IMR-90 (cell line): ENCODE data around the gene LAMB1. TPM values are rescaled to one million over a fixed set of nuclear protein-coding genes. Genes with fewer than 3 reads are reported as not detected.

Experiments used
- ATAC-seq: fragments of 200-7000 bp; cut with Tn5 transposase; 2 replicates; pipeline ENCODE4 v1.9.1; 2020; ENCODE audit warnings: low read depth, mild to moderate bottlenecking, moderate library complexity
- BruUV-seq: library from RNA; stranded (reverse); fragments of 400-500 nt; replicated peaks from 2 replicates; lab custom pipeline; 2021; lab: Mats Ljungman, UMichigan
- CTCF ChIA-PET: fragments of 300-600 bp; formaldehyde crosslinking; extraction: SDS; loops from one replicate; lab custom pipeline; 2021; ENCODE audit warnings: antibody characterized with exemption; lab: Yijun Ruan, JAX
- POLR2A ChIA-PET: fragments of 300-600 bp; sonication (Branson Sonifier 250); formaldehyde crosslinking; loops from one replicate; lab custom pipeline; 2022; ENCODE audit warnings: antibody characterized with exemption; ENCODE audit not compliant: unreplicated experiment; lab: Charles Lee
- DNase-seq: peaks from one replicate; pipeline ENCODE4 v3.0.0; 2013
- H2AFZ ChIP-seq: replicated peaks from 2 replicates; pipeline ENCODE3; 2013; ENCODE audit warnings: low read length, mild to moderate bottlenecking; ENCODE audit not compliant: poor library complexity
- H2AK5ac ChIP-seq: 2 replicates; pipeline ENCODE4 v1.6.1; 2013; ENCODE audit warnings: low read depth, low read length, inconsistent platforms
- H2AK9ac ChIP-seq: replicated peaks from 2 replicates; pipeline ENCODE3; 2013; ENCODE audit warnings: mild to moderate bottlenecking, low read depth, low read length, moderate library complexity; ENCODE audit not compliant: poor library complexity
- H2BK120ac ChIP-seq: 2 replicates; pipeline ENCODE4 v1.6.1; 2013; ENCODE audit warnings: low read depth, low read length, inconsistent platforms
- H2BK15ac ChIP-seq: 3 replicates; pipeline ENCODE4 v1.6.1; 2013; ENCODE audit warnings: low read depth, low read length, inconsistent platforms
- H2BK20ac ChIP-seq: 2 replicates; pipeline ENCODE4 v1.6.1; 2013; ENCODE audit warnings: low read depth, mild to moderate bottlenecking, inconsistent platforms, low read length, moderate library complexity
- H2BK5ac ChIP-seq: 2 replicates; pipeline ENCODE4 v1.6.1; 2013; ENCODE audit warnings: mild to moderate bottlenecking, low read depth, low read length, inconsistent platforms; ENCODE audit not compliant: poor library complexity, severe bottlenecking
- H3K14ac ChIP-seq: replicated peaks from 2 replicates; pipeline ENCODE4 v1.6.1; 2013; ENCODE audit warnings: low read depth, low read length, inconsistent platforms
- H3K18ac ChIP-seq: 2 replicates; pipeline ENCODE4 v1.6.1; 2013; ENCODE audit warnings: low read depth, low read length, control low read depth
- H3K23ac ChIP-seq: 2 replicates; pipeline ENCODE4 v1.6.1; 2013; ENCODE audit warnings: low read depth, low read length, inconsistent platforms
- H3K27ac ChIP-seq: 2 replicates; pipeline ENCODE4 v1.5.1; 2013; ENCODE audit warnings: mild to moderate bottlenecking, control low read depth, low read length; ENCODE audit not compliant: insufficient read depth
- H3K27me3 ChIP-seq: 2 replicates; pipeline ENCODE4 v1.6.1; 2013; ENCODE audit warnings: low read length; ENCODE audit not compliant: control insufficient read depth, insufficient read depth
- H3K36me3 ChIP-seq: 2 replicates; pipeline ENCODE4 v1.6.1; 2013; ENCODE audit warnings: low read length, mixed read lengths; ENCODE audit not compliant: control insufficient read depth, insufficient read depth
- H3K4ac ChIP-seq: 2 replicates; pipeline ENCODE4 v1.6.1; 2013; ENCODE audit warnings: low read depth, low read length, inconsistent platforms
- H3K4me1 ChIP-seq: 2 replicates; pipeline ENCODE4 v1.6.1; 2013; ENCODE audit warnings: low read length, mixed read lengths; ENCODE audit not compliant: control insufficient read depth, insufficient read depth
- H3K4me2 ChIP-seq: 2 replicates; pipeline ENCODE4 v1.6.1; 2013; ENCODE audit warnings: low read depth, mild to moderate bottlenecking, control low read depth, low read length, moderate library complexity
- H3K4me3 ChIP-seq: 2 replicates; pipeline ENCODE4 v1.5.1; 2013; ENCODE audit warnings: low read depth, mild to moderate bottlenecking, control low read depth, low read length, moderate library complexity; ENCODE audit not compliant: insufficient read depth
- H3K56ac ChIP-seq: 2 replicates; pipeline ENCODE4 v1.6.1; 2013; ENCODE audit warnings: low read length, inconsistent platforms; ENCODE audit not compliant: insufficient read depth; ENCODE audit errors: extremely low read depth
- H3K79me1 ChIP-seq, 2 experiments: 2 replicates each; pipeline ENCODE4 v1.6.1; 2013; ENCODE audit warnings: low read length in 2 of 2, inconsistent platforms in 1 of 2, low read depth in 1 of 2
- H3K9ac ChIP-seq: 2 replicates; pipeline ENCODE4 v1.6.1; 2013; ENCODE audit warnings: low read depth, low read length, control low read depth
- H3K9me1 ChIP-seq: 2 replicates; pipeline ENCODE4 v1.6.1; 2013; ENCODE audit warnings: low read length, inconsistent platforms; ENCODE audit not compliant: insufficient read depth
- H3K9me3 ChIP-seq: 2 replicates; pipeline ENCODE4 v1.6.1; 2013; ENCODE audit warnings: low read length; ENCODE audit not compliant: control insufficient read depth, insufficient read depth
- H4K20me1 ChIP-seq: 2 replicates; pipeline ENCODE4 v1.6.1; 2013; ENCODE audit warnings: low read length, inconsistent platforms; ENCODE audit not compliant: insufficient read depth
- H4K5ac ChIP-seq: 2 replicates; pipeline ENCODE4 v1.6.1; 2013; ENCODE audit warnings: mild to moderate bottlenecking, low read depth, low read length, control low read depth
- H4K8ac ChIP-seq, 2 experiments: 2 replicates each; pipeline ENCODE4 v1.6.1; 2013; ENCODE audit warnings: low read depth in 2 of 2, low read length in 2 of 2, control low read depth in 1 of 2, inconsistent platforms in 1 of 2
- H4K91ac ChIP-seq: 2 replicates; pipeline ENCODE4 v1.6.1; 2013; ENCODE audit warnings: low read depth, low read length, inconsistent platforms; ENCODE audit not compliant: insufficient read depth
- BHLHE40 ChIP-seq: fragments of 150-350 bp; IDR thresholded peaks from 2 replicates; pipeline ENCODE4 v1.6.1; 2016; ENCODE audit warnings: mild to moderate bottlenecking, low read depth, low read length
- CEBPB ChIP-seq: IDR thresholded peaks from 2 replicates; pipeline ENCODE4 v1.6.1; 2012; ENCODE audit warnings: low read depth, low read length, improper control_type of control experiment
- CHD1 ChIP-seq: IDR thresholded peaks from 2 replicates; pipeline ENCODE4 v1.6.1; 2012; ENCODE audit warnings: low read depth, low read length, improper control_type of control experiment
- CTCF ChIP-seq: conservative IDR thresholded peaks from 2 replicates; pipeline ENCODE4 v1.5.1; 2012; ENCODE audit warnings: mild to moderate bottlenecking, low read depth, low read length, improper control_type of control experiment
- ELK1 ChIP-seq: fragments of 150-350 bp; IDR thresholded peaks from 2 replicates; pipeline ENCODE4 v1.6.1; 2016; ENCODE audit warnings: low read depth, mild to moderate bottlenecking, low read length, moderate library complexity, borderline replicate concordance
- FOS ChIP-seq: fragments of 150-350 bp; IDR thresholded peaks from 2 replicates; pipeline ENCODE4 v1.6.1; 2016; ENCODE audit warnings: low read depth, low read length
- MAFK ChIP-seq: IDR thresholded peaks from 2 replicates; pipeline ENCODE4 v1.6.1; 2012; ENCODE audit warnings: low read depth, low read length, improper control_type of control experiment
- MAZ ChIP-seq: IDR thresholded peaks from 2 replicates; pipeline ENCODE4 v1.6.1; 2012; ENCODE audit warnings: low read depth, mild to moderate bottlenecking, low read length, improper control_type of control experiment, moderate library complexity, borderline replicate concordance
- MXI1 ChIP-seq: IDR thresholded peaks from 2 replicates; pipeline ENCODE4 v1.6.1; 2012; ENCODE audit warnings: low read depth, mild to moderate bottlenecking, low read length, moderate library complexity, borderline replicate concordance
- NFE2L2 ChIP-seq: fragments of 150-350 bp; IDR thresholded peaks from 2 replicates; pipeline ENCODE4 v1.6.1; 2016; ENCODE audit warnings: low read depth, mild to moderate bottlenecking, low read length
- POLR2A ChIP-seq: IDR thresholded peaks from 2 replicates; pipeline ENCODE4 v1.6.1; 2012; ENCODE audit warnings: mild to moderate bottlenecking, low read depth, low read length
- RAD21 ChIP-seq: IDR thresholded peaks from 2 replicates; pipeline ENCODE4 v1.6.1; 2012; ENCODE audit warnings: low read length, improper control_type of control experiment
- RCOR1 ChIP-seq: IDR thresholded peaks from 2 replicates; pipeline ENCODE4 v1.6.1; 2012; ENCODE audit warnings: mild to moderate bottlenecking, low read length, improper control_type of control experiment; ENCODE audit not compliant: insufficient replicate concordance
- RFX5 ChIP-seq: IDR thresholded peaks from 2 replicates; pipeline ENCODE4 v1.8.0; 2012; ENCODE audit warnings: low read depth, mild to moderate bottlenecking, low read length, moderate library complexity
- SMC3 ChIP-seq: fragments of 150-350 bp; IDR thresholded peaks from 2 replicates; pipeline ENCODE4 v1.6.1; 2016; ENCODE audit warnings: low read depth, mild to moderate bottlenecking, antibody characterized with exemption, low read length, moderate library complexity
- USF2 ChIP-seq: fragments of 150-350 bp; IDR thresholded peaks from 2 replicates; pipeline ENCODE4 v1.6.1; 2017; ENCODE audit warnings: mild to moderate bottlenecking, antibody characterized with exemption, low read length, low read depth
- WGBS, 2 experiments: methylation state at CpG; one replicate each; pipeline versions ENCODE4 v1.1.5 to v1.1.7; 2013; ENCODE audit warnings: missing lambda C conversion rate in 2 of 2; ENCODE audit not compliant: insufficient read length in 1 of 2; ENCODE audit errors: extremely low coverage in 2 of 2; 5-methylcytosine and 5-hydroxymethylcytosine counted together
- dilution Hi-C: fragments of 300-500 bp; cut with HindIII; formaldehyde crosslinking; loops from one replicate; pipeline ENCODE4 v1.14.3; 2018; ENCODE audit warnings: low sequenced_read_pairs; ENCODE audit not compliant: unreplicated experiment
- in situ Hi-C: fragments of 300-500 bp; cut with MboI; formaldehyde crosslinking; loops from 3 replicates; pipeline ENCODE4 v1.14.3; 2019; ENCODE audit warnings: low sequenced_read_pairs, inconsistent platforms, mixed read lengths
- intact Hi-C: fragments of 100-400 bp; cut with micrococcal nuclease; formaldehyde crosslinking; loops from 2 replicates; pipeline ENCODE4 v1.10.0; 2022
- polyA plus RNA-seq, 3 experiments: library from polyadenylated mRNA; depleted of rRNA; stranded (reverse); fragments of >200 nt; gene quantifications; 2 replicates each; pipeline ENCODE4 v1.2.3, GENCODE V29; 2012; ENCODE audit warnings: low replicate concordance in 1 of 3
- total RNA-seq: library from RNA; depleted of rRNA; stranded (reverse); fragments of >200 nt; gene quantifications from 2 replicates; pipeline ENCODE4 v1.2.3, GENCODE V29; 2012

Gene LAMB1
- total and polyA plus RNA-seq, 2 of the 4 experiments (the other 2 are of a cell fraction): 114 to 117 TPM

GRCh38 chr7:107909445-107909844, 93.5 kb downstream of the LAMB1 start:
- Histone ChIP-seq H3K27me3 (no peaks in the 10 kb centered on the region), H4K5ac (no peak overlapping the region), H3K9ac (no peak overlapping the region), H2BK15ac (no peak overlapping the region), H2BK20ac (no peak overlapping the region), H3K4me1 (no peaks in the 10 kb centered on the region), H3K9me3 (no peaks in the 10 kb centered on the region), H4K91ac (no peak overlapping the region), H3K18ac (no peak overlapping the region), H3K36me3 (peaks cover 15% of the 10 kb centered on the region), H2AK5ac (no peak overlapping the region), H2BK5ac (no peak overlapping the region), H3K56ac (no peak overlapping the region), H3K23ac (no peak overlapping the region), H3K14ac (no peak overlapping the region), H2AK9ac (no peak overlapping the region), H3K4me3 (no peak overlapping the region), H3K9me1 (no peaks in the 10 kb centered on the region; the same call in 1 of the 2 replicates), H3K4me2 (no peak overlapping the region), H4K20me1 (no peaks in the 10 kb centered on the region), H3K79me1 (peaks cover 9 to 15% of the 10 kb centered on the region in 2 experiments; a peak in 3 of 4 replicates), H2BK120ac (no peak overlapping the region), H2AFZ (no peak overlapping the region), H3K27ac (no peak overlapping the region), H3K4ac (no peak overlapping the region), H4K8ac (no peak overlapping the region)
- ChIA-PET POLR2A (no interaction called here), CTCF (no interaction called here)
- TF ChIP-seq FOS (no peak), ELK1 (no peak), SMC3 (no peak), POLR2A (no peak), CTCF (no peak), CHD1 (no peak), RFX5 (no peak), CEBPB (no peak), RCOR1 (no peak), BHLHE40 (no peak), USF2 (no peak), NFE2L2 (no peak), RAD21 (no peak), MXI1 (no peak), MAZ (no peak), MAFK (no peak)
- intact Hi-C loops: no loop called here
- WGBS, 2 experiments: no CpG with 5 or more reads among the region's 1 CpG
- no peak for DNase-seq
- no peak for ATAC-seq
- in situ Hi-C loops: no loop called here
- BruUV-seq: no TSS peak
- dilution Hi-C loops: no loop called here
